AG08395 (cell line): ENCODE measurements around the gene IL34.

Source experiments
- DNase-seq: peaks from one replicate; pipeline ENCODE4 v3.0.0; 2012; ENCODE audit warnings: mixed read lengths, low spot score

The IL34 gene

DNA sequence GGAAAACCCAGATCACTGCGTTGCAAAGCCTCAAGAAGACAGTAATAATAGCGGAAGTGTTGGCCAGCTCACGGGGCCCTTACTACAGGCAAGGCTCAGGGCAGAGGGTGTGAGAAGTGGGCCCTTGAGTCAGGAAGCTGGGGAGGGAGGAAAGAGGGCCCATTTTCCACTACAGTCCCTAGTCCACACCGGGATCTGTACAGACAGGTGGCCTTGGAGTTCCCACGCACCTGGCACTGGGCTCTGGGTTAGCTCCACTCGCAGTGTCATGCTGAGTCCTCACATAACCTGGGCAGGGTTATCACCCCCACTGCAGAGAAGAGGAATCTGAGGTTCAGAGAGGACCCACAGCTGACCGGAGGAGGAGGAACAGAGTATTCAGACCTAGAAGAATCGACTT is 56.3 kb downstream of the IL34 start:
- no peak for DNase-seq

DNA sequence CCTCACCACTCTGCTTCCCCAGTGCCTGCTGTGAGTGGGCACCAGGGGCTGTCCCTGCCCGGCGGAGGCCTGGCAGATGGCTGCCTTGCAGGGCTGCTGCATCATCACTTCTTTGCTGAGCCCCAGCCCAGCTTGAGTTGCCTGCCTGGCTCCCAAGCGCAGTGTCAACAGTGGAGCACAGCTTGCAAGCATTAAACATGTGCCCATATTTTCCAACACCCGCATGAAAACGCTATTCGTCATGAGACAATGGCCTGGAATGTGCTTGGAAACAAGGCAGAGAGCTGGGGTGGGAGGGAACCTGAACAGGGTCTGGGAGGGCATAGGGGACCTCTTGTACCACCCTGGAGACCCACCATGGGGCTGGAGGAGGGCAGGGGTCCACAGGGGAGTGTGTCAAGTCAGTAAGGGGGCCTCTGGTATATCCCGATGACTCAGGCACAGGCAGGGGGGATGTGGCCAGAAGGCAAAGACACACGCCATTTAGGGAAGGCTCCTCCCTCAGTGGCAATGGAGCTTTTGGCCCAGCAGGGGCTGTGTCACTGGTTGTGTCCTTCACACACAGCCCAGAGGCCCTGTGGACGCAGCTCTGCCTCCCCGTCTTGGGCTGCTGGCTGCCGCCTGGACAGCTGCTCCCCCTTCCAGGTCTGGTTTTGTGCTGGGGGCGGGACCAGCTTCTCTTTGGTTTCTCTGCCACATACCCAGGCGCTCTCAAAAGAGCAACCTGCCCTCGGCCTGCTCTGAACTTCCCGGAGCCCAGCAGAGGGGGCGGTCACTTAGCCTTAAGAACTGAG is 56.9 kb downstream of the IL34 start:
- DNase-seq = peak; percentile 88

DNA sequence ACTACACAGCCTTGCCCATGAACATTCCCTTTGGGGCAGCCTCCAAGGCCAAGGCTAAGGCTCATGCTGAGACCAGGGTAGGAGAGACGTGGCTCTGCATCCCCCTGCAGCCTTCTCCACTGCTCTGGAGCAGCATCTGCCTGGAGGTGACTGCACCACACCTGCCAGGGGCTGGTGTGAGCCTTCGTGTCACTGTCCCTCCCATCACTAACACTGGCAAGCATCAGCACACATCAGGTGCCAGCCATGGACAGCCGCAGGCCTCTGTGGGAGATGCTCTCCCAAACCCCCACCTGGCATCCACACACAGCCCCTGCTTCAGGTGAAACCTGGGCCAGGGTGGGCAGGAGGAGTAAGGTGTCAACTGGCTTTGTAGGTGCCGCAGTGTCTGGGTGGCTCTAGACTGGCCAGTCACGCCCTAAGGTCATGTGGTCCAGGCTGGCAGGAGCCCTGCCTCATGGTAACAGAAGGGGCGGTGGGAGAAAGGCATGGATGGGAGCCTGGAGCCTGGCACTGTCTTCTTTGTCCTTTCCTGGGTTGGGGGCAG is 57.5 kb downstream of the IL34 start:
- no peak for DNase-seq

DNA sequence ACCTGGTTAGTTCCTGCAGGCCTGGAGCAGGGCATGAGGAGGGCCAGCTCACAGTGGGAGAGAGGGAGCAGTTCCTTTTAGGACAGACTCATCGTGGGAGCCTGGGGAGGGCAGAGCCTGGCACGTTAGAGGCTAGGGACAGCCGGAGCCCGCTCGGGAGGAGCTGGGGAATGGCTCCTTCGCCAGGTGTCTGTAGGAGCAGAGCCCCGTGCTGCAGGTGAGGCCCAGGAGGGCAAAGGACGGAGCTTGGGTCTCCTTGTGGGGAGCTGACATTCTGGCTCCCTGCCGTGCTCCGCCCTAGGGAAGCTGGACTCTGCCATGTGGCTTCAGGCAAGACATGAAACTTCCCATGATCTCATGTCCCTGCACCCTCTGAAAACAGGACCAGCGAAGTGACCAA is 58.2 kb downstream of the IL34 start:
- no peak for DNase-seq

DNA sequence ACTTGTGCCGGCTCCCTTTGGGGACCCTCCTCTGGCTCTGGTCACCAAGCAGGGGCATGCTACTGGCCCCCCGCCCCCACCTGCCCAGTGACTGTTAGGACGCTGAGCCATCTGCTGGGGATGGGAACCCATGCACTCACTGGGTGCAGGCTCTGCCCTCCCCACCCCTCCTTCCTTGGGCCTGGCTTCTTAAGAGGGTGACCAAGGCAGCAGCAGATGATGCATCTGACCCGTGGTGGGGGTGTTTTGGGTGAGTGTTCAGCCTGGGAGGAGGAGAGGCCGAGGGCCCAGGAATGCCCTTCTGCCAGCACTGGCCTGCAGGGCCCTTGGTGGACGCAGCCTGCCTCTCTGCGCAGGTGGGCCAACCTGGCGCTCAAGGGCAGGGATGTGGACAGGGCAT is 58.7 kb downstream of the IL34 start:
- DNase-seq = no peak

DNA sequence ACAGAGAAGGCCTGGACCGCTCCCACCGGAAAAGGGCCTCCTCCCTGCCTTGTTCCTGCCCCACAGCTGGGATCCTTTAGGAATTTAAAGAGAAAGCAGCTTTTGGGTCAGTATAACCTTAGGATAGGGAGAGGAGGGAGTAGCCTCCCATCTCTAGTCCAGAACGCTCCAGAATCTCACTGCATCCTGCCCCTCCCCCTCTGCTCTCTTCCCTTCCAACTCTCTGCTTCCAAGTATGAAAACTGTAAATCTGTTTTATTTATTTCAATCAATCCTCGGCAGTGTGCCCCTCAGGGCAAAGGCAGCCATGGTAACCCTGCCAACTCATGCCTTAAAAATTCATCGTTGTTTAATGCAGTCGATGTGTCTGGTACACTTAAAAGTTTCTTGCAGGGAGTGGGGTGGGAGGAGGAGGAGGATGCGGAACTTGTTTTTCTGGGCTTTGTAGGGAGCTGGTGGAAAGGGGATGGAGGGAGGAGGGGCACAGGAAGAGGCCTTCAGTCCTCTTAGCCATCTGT is 60.6 kb downstream of the IL34 start:
- peak; percentile 74 for DNase-seq

DNA sequence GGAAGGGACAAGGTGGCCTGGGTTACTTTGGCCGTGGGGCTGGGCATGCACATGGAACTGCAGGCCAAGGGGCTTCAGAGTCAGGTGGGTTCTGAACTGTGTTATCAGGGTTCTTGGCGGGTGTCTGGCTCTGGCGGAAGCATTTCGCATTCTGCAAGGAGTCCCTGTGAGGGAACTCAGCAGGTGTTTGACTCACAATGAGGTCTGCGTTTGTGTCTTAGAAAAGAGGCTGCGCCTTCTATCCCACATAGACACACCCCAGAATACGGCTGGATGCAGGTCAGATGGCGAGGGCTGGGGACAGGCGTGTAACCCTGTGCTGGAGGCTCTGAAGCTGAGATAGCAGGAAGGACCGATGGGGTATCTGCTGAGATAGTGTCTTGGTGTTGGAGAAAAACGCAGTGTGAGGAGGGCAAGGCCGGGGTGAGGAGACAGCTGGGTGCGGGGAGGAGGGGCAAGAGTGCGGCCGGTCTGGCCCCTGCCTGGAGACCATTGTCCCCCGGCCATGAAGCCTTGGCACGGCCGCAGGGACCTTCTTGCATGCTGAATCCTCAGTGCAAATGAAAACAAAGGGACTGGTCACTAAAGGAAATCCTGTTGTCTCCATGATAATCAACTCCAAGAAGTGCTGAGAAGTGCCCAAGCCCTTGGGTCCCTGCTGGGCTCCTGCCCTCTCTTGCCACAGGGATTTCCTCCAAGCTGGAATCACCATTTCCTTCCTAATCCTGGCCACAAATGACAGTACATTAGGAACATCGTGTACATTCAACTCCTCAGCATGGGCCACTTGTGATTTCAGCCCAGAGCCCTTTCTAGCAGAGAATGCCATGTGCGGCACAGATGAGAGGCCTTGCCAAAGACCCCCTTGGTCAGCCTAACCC is 62.2 kb downstream of the IL34 start:
- DNase-seq = no peak

DNA sequence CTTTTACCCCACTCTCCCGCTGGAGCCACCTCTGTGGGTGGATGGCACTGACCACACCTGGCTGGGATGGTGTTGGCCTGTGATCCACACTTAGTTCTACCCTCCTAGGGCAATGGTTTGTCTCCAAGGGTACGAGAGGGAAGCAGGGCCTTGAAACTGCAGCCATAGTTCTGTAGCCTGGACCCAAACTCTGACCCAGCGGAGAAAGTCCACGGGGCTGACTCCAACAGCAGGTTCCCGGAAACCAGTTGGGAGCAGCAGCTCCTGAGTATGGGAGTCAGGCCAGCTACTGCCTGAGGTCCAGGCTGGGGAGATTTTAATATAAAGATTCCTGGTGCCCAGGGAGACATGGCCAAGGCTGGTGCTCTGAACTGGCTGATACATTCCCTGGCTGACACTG is 63.1 kb downstream of the IL34 start:
- DNase-seq = no peak

DNA sequence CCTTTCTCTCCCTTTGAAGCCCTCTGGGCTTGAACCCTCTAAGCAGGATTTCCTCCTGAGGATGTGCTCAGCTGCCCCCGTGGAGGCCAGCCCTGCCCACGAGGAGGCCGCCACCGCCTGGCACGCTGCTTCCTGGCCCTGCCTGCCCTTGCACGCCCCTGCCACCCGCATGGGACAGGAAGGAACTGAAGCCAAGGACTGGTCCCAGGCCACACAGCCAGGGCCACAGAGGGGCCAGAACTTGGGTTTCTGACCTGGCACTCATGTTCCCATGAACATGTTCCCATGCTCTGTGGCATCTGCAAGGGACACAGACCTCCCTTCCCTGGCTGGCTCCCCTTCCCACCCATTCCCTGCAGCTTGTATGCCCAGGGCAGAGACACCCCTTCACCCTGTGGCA is 63.6 kb downstream of the IL34 start:
- DNase-seq = no peak
